ENCODE measurements around the gene CFAP45. TPM values are rescaled to one million over a fixed set of nuclear protein-coding genes. Genes with fewer than 3 reads are reported as not detected.

CFAP45 gene
- total and polyA plus RNA-seq, 7 donors = 0.04 to 0.42 (median 0.19) TPM; not detected in 3

DNA sequence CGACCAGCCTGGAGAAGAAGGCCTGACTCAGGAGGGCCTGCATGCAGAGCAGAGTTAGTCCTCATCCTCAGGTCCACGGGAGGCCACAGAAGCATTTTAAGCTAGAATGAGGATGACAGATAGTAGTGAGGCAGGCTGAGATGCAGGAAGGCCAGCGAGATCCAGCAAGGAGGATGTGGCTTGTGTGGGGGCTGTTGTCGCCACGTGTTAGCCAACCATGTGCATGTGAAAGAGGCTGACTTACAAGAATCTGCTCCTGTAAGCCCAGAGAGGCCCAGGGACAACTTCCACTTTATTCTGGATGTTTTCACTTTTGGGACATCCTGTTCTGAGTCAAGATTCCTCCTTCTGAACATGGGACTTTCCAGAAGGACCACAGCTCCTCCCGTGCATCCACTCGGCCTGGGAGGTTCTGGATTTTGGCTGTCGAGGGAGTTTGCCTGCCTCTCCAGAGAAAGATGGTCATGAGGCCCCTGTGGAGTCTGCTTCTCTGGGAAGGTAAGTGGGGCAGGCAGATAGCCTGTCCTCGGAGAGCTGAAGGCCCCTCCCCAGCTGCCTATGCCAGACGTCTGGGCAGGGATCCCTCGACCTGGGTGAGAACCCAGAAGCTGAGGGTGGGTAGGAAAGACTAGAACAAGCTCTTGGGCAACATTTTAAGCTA lies 73.4 kb downstream of the CFAP45 start, which contains the start of gene SLAMF8:
Gene SLAMF8, plus strand, starts transcription at position 433 of the 661 bp plus-strand sequence. Its CDS starts 26 bp downstream, at position 459.
- peak in 1 of 2 donors; percentile 23 for DNase-seq
- peaks cover 8% of the 10 kb centered on the region for H3K4me1 ChIP-seq
- ATAC-seq = no peak

GRCh38 chr1:159825564-159825963 lies 74.4 kb downstream of the CFAP45 start:
- TF ChIP-seq, protein P1, sequence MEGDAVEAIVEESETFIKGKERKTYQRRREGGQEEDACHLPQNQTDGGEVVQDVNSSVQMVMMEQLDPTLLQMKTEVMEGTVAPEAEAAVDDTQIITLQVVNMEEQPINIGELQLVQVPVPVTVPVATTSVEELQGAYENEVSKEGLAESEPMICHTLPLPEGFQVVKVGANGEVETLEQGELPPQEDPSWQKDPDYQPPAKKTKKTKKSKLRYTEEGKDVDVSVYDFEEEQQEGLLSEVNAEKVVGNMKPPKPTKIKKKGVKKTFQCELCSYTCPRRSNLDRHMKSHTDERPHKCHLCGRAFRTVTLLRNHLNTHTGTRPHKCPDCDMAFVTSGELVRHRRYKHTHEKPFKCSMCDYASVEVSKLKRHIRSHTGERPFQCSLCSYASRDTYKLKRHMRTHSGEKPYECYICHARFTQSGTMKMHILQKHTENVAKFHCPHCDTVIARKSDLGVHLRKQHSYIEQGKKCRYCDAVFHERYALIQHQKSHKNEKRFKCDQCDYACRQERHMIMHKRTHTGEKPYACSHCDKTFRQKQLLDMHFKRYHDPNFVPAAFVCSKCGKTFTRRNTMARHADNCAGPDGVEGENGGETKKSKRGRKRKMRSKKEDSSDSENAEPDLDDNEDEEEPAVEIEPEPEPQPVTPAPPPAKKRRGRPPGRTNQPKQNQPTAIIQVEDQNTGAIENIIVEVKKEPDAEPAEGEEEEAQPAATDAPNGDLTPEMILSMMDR (IDR thresholded peaks at IDR 0.05) = no peak
- DNase-seq (no peak), ATAC-seq (no peak)
- 63 to 71% (median 69%) methylated on average over 3 of the region's 3 CpGs for WGBS, 3 donors
- Histone ChIP-seq H3K27ac (no peak overlapping the region), H3K4me3 (no peak overlapping the region), H3K36me3 (ENCODE audit: insufficient read depth in 1 of 2, low read depth in 1 of 2) (no peaks in the 10 kb centered on the region), H3K9me3 (no peaks in the 10 kb centered on the region), H3K4me1 (peaks cover 8% of the 10 kb centered on the region), H3K27me3 (ENCODE audit: insufficient read depth in 3 of 3, low read length in 2 of 3) (peaks cover 0 to 3% (median 0%) of the 10 kb centered on the region in 3 donors)
- intact Hi-C loops (cut with DNase I) = no loop called here

More for the DNA sequence above, 73.4 kb downstream of the CFAP45 start, which contains the start of gene SLAMF8:
- 66 to 71% (median 70%) methylated on average over 11 of the region's 11 CpGs for WGBS, 3 donors
- no peaks in the 10 kb centered on the region for H3K9me3 ChIP-seq
- H3K27ac ChIP-seq = no peak within 1 kb of the TSS
- TF ChIP-seq, protein P1 (IDR thresholded peaks at IDR 0.05) = no peak
- peaks cover 0 to under 1% (median 0%) of the 10 kb centered on the region in 3 donors for H3K27me3 ChIP-seq (ENCODE audit: insufficient read depth in 3 of 3, low read length in 2 of 3)
- no peaks in the 10 kb centered on the region for H3K36me3 ChIP-seq (ENCODE audit: insufficient read depth in 1 of 2, low read depth in 1 of 2)
- H3K4me3 ChIP-seq = peak within 1 kb of the TSS; percentile 2
- intact Hi-C loops (cut with DNase I) = no loop called here

DNA sequence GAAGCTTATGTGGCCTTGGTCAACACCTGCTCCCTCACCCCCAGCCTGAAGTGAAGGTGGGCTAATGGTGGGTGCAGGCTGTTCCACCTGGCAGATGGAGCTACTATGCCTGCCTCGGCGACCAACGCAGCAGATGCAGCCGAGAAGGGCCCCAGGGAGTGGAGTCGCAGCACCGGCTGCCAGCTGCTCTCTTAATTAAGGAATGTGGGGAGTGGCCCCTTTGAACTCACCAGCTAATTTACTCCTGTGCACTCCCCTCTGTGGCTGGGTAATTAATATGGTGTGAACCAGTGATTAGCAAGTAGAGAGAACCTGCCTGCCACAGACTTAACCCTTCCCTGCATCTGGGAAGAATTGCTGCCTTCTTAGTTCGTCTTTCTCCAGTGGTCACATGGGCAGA lies 76.6 kb downstream of the CFAP45 start:
- H3K4me3 ChIP-seq = no peak overlapping the region

More for the DNA sequence above, 76.6 kb downstream of the CFAP45 start:
- Histone ChIP-seq H3K9me3 (no peaks in the 10 kb centered on the region), H3K27ac (no peak overlapping the region), H3K27me3 (ENCODE audit: insufficient read depth in 3 of 3, low read length in 2 of 3) (peaks cover 0 to 3% (median 0%) of the 10 kb centered on the region in 3 donors), H3K36me3 (ENCODE audit: insufficient read depth in 1 of 2, low read depth in 1 of 2) (no peaks in the 10 kb centered on the region), H3K4me1 (no peaks in the 10 kb centered on the region)
- TF ChIP-seq, protein P1 (IDR thresholded peaks at IDR 0.05) = no peak
- 20 to 39% (median 28%) methylated on average over 7 of the region's 7 CpGs for WGBS, 3 donors
- intact Hi-C loops (cut with DNase I) = no loop called here
- DNase-seq = no peak
- no peak for ATAC-seq

Other genes with a start within 250 kb of the CFAP45 start
- gene CRP, start 185.6 kb downstream of the CFAP45 start, total RNA-seq = under 1 TPM in 2 of 4 donors, not detected in 2; 0.30 to 0.46 TPM
- gene CRP, start 185.6 kb downstream of the CFAP45 start, polyA plus RNA-seq = under 1 TPM in 2 of 3 donors, not detected in 1; 0.04 to 0.05 TPM
- 10 to 100 TPM; 18.5 to 46.5 (median 29.3) TPM for gene DUSP23, start 119.2 kb downstream of the CFAP45 start, total RNA-seq
- gene DUSP23, start 119.2 kb downstream of the CFAP45 start, polyA plus RNA-seq = 100 to 1,000 TPM in 1 of 3 donors, 10 to 100 TPM in 2; 50.1 to 236 (median 70.0) TPM
- under 1 TPM in 3 of 4 donors, not detected in 1; 0.20 to 0.39 (median 0.32) TPM for gene FCRL6, start 97.8 kb downstream of the CFAP45 start, total RNA-seq
- under 1 TPM in 1 of 3 donors, not detected in 2; 0.21 TPM for gene FCRL6, start 97.8 kb downstream of the CFAP45 start, polyA plus RNA-seq
- gene SLAMF8, start 73.3 kb downstream of the CFAP45 start, total RNA-seq = 1 to 10 TPM; 1.1 to 1.6 (median 1.4) TPM
- under 1 TPM; 0.10 to 0.63 (median 0.22) TPM for gene SLAMF8, start 73.3 kb downstream of the CFAP45 start, polyA plus RNA-seq
- not detected for gene VSIG8, start 37.5 kb downstream of the CFAP45 start, total RNA-seq
- not detected for gene VSIG8, start 37.5 kb downstream of the CFAP45 start, polyA plus RNA-seq
- gene TAGLN2, start 25.3 kb upstream of the CFAP45 start, total RNA-seq = 10 to 100 TPM; 42.8 to 61.3 (median 45.6) TPM
- 10 to 100 TPM; 29.6 to 91.6 (median 56.1) TPM for gene TAGLN2, start 25.3 kb upstream of the CFAP45 start, polyA plus RNA-seq
- gene IGSF9, start 45.4 kb upstream of the CFAP45 start, total RNA-seq = not detected
- under 1 TPM in 2 of 3 donors, not detected in 1; 0.01 TPM for gene IGSF9, start 45.4 kb upstream of the CFAP45 start, polyA plus RNA-seq
- not detected for gene SLAMF9, start 54.1 kb upstream of the CFAP45 start, total RNA-seq
- gene SLAMF9, start 54.1 kb upstream of the CFAP45 start, polyA plus RNA-seq = not detected
- gene PIGM, start 131.8 kb upstream of the CFAP45 start, total RNA-seq = 1 to 10 TPM in 3 of 4 donors, under 1 TPM in 1; 0.84 to 1.5 (median 1.4) TPM
- gene PIGM, start 131.8 kb upstream of the CFAP45 start, polyA plus RNA-seq = 1 to 10 TPM in 2 of 3 donors, under 1 TPM in 1; 0.66 to 1.4 (median 1.3) TPM
- gene KCNJ10, start 170.0 kb upstream of the CFAP45 start, total RNA-seq = under 1 TPM in 2 of 4 donors, not detected in 2; 0.08 to 0.09 TPM
- gene KCNJ10, start 170.0 kb upstream of the CFAP45 start, polyA plus RNA-seq = under 1 TPM in 2 of 3 donors, not detected in 1; 0.01 to 0.03 TPM
- gene KCNJ9, start 181.4 kb upstream of the CFAP45 start, total RNA-seq = not detected
- under 1 TPM in 2 of 3 donors, not detected in 1; 0.01 to 0.04 TPM for gene KCNJ9, start 181.4 kb upstream of the CFAP45 start, polyA plus RNA-seq
- gene IGSF8, start 198.5 kb upstream of the CFAP45 start, total RNA-seq = 1 to 10 TPM; 4.3 to 8.6 (median 6.4) TPM
- 1 to 10 TPM; 4.9 to 6.5 (median 6.4) TPM for gene IGSF8, start 198.5 kb upstream of the CFAP45 start, polyA plus RNA-seq
- gene ATP1A2, start 215.6 kb upstream of the CFAP45 start, total RNA-seq = 1,000 to 10,000 TPM in 1 of 4 donors, 100 to 1,000 TPM in 3; 523 to 1,040 (median 587) TPM
- 100 to 1,000 TPM in 2 of 3 donors, 10 to 100 TPM in 1; 52.5 to 194 (median 162) TPM for gene ATP1A2, start 215.6 kb upstream of the CFAP45 start, polyA plus RNA-seq

All from psoas muscle (tissue), 8 donors.